HepG2 (cell line): ENCODE data around the gene ICAM3. TPM values are rescaled to one million over a fixed set of nuclear protein-coding genes. Genes with fewer than 3 reads are reported as not detected.

Source experiments
- CENPX ChIP-seq: sonication (generic); formaldehyde crosslinking; IDR thresholded peaks from 2 replicates; pipeline ENCODE4 v1.9.0; 2021; ENCODE audit warnings: mild to moderate bottlenecking, missing genetic modification reagents, moderate library complexity
- DR1 ChIP-seq: sonication (generic); formaldehyde crosslinking; IDR thresholded peaks from 2 replicates; pipeline ENCODE4 v1.8.0; 2021; ENCODE audit warnings: mild to moderate bottlenecking, missing genetic modification reagents, inconsistent platforms
- ELF1 ChIP-seq: sonication (generic); formaldehyde crosslinking; IDR thresholded peaks from 2 replicates; pipeline ENCODE4 v1.4.0; 2020; ENCODE audit warnings: missing genetic modification reagents
- FOXJ3 ChIP-seq: sonication (generic); formaldehyde crosslinking; IDR thresholded peaks from 2 replicates; pipeline ENCODE4 v1.4.0; 2020; ENCODE audit warnings: missing genetic modification reagents, mild to moderate bottlenecking, borderline replicate concordance
- GTF3A ChIP-seq: sonication (generic); formaldehyde crosslinking; conservative IDR thresholded peaks from 2 replicates; pipeline ENCODE4 v1.4.0; 2020; ENCODE audit warnings: mild to moderate bottlenecking, missing genetic modification reagents
- MYPOP ChIP-seq: sonication (generic); formaldehyde crosslinking; IDR thresholded peaks from 2 replicates; pipeline ENCODE4 v1.8.1; 2023; ENCODE audit warnings: mild to moderate bottlenecking, moderate library complexity, missing genetic modification reagents
- PBX3 ChIP-seq: sonication (generic); formaldehyde crosslinking; IDR thresholded peaks from 2 replicates; pipeline ENCODE4 v1.8.1; 2023; ENCODE audit warnings: missing genetic modification reagents, inconsistent platforms, borderline replicate concordance
- PREB ChIP-seq: sonication (generic); formaldehyde crosslinking; IDR thresholded peaks from 2 replicates; pipeline ENCODE4 v1.4.0; 2020; ENCODE audit warnings: missing genetic modification reagents
- ZBED4 ChIP-seq: sonication (generic); formaldehyde crosslinking; IDR thresholded peaks from 2 replicates; pipeline ENCODE4 v1.4.0; 2020; ENCODE audit warnings: missing genetic modification reagents, borderline replicate concordance
- ZBTB46 ChIP-seq: sonication (generic); formaldehyde crosslinking; IDR thresholded peaks from 2 replicates; pipeline ENCODE4 v1.4.0; 2020; ENCODE audit warnings: mild to moderate bottlenecking, missing genetic modification reagents, borderline replicate concordance
- ZNF234 ChIP-seq: sonication (generic); formaldehyde crosslinking; conservative IDR thresholded peaks from 2 replicates; pipeline ENCODE4 v1.5.1; 2020; ENCODE audit warnings: mild to moderate bottlenecking, missing genetic modification reagents
- ZNF280B ChIP-seq: sonication (generic); formaldehyde crosslinking; IDR thresholded peaks from 2 replicates; pipeline ENCODE4 v1.5.0; 2020; ENCODE audit warnings: missing genetic modification reagents, mild to moderate bottlenecking, borderline replicate concordance
- ZNF414 ChIP-seq: sonication (generic); formaldehyde crosslinking; IDR thresholded peaks from 2 replicates; pipeline ENCODE4 v1.5.0; 2020; ENCODE audit warnings: missing genetic modification reagents
- ZNF558 ChIP-seq: sonication (generic); formaldehyde crosslinking; IDR thresholded peaks from 2 replicates; pipeline ENCODE4 v1.9.0; 2022; ENCODE audit warnings: mild to moderate bottlenecking, missing genetic modification reagents, borderline replicate concordance
- ZNF562 ChIP-seq: sonication (generic); formaldehyde crosslinking; IDR thresholded peaks from 2 replicates; pipeline ENCODE4 v1.8.0; 2022; ENCODE audit warnings: missing genetic modification reagents, borderline replicate concordance
- ZNF790 ChIP-seq: sonication (generic); formaldehyde crosslinking; IDR thresholded peaks from 2 replicates; pipeline ENCODE4 v1.8.0; 2022; ENCODE audit warnings: missing genetic modification reagents, mild to moderate bottlenecking, borderline replicate concordance
- polyA plus RNA-seq, 8 experiments: library from polyadenylated mRNA; depleted of rRNA in 3 of 8; stranded (reverse) in 7 of 8; unstranded in 1 of 8; fragments of >200 nt; fragmentation: Illumina TruSeq in 4 of 8; extraction: Trizol in 4 of 8; gene quantifications; 2 replicates each; pipeline versions ENCODE4 v1.2.1 to v1.2.3, GENCODE V29; 2011 to 2016; ENCODE audit warnings: low read depth in 4 of 8, missing spikeins in 1 of 8, mixed read lengths in 1 of 8; ENCODE audit not compliant: insufficient read depth in 1 of 8
- total RNA-seq, 5 experiments: library from RNA; depleted of rRNA; stranded (reverse); fragments of >200 nt; fragmentation: Illumina TruSeq; extraction: Trizol; gene quantifications; 2 replicates each; pipeline ENCODE4 v1.2.3, GENCODE V29; 2016; ENCODE audit warnings: low read depth in 1 of 5

The ICAM3 gene
- total and polyA plus RNA-seq, 2 of the 13 experiments (the other 11 are each of a cell fraction or from before 2014, with no cell fraction given), result 14.1 to 21.0 TPM

GRCh38 chr19:10335352-10335985 is 4.0 kb downstream of the ICAM3 start (continued):
- TF ChIP-seq ZNF234 (CRISPR knock-in tag) (no peak), PREB (CRISPR knock-in tag) (no peak), CENPX (CRISPR knock-in tag) (no peak), FOXJ3 (CRISPR knock-in tag) (no peak), DR1 (CRISPR knock-in tag) (no peak), ZNF414 (no peak), ZNF790 (CRISPR knock-in tag) (no peak), GTF3A (CRISPR knock-in tag) (no peak), ZBED4 (CRISPR knock-in tag) (0 out of 2 replicates have a peak, but pooled peaks have one; percentile 28), ELF1 (0 out of 2 replicates have a peak, but pooled peaks have one; percentile 16), ZBTB46 (CRISPR knock-in tag) (no peak), ZNF558 (CRISPR knock-in tag) (0 out of 2 replicates have a peak, but pooled peaks have one; percentile 51), ZNF280B (CRISPR knock-in tag) (peak; percentile 81; the same call in 1 of the 2 replicates), ZNF562 (CRISPR knock-in tag) (no peak), PBX3 (no peak), MYPOP (CRISPR knock-in tag) (no peak)
